B cell (primary cell): ENCODE data around the gene TSPOAP1. TPM values are rescaled to one million over a fixed set of nuclear protein-coding genes. Genes with fewer than 3 reads are reported as not detected.

ENCODE experiments used
- ATAC-seq: fragments of 200-7000 bp; cut with Tn5 transposase; one replicate; pipeline ENCODE4 v1.10.0; 2021; ENCODE audit warnings: low read depth, mild to moderate bottlenecking, moderate number of reproducible peaks, moderate library complexity
- CTCF ChIA-PET: fragments of 350-600 bp; sonication (Branson Sonifier 250); formaldehyde crosslinking; loops from one replicate; lab custom pipeline; 2021; ENCODE audit warnings: antibody characterized with exemption, inconsistent platforms; lab: Charles Lee
- POLR2A ChIA-PET: fragments of 350-600 bp; sonication (Branson Sonifier 250); formaldehyde crosslinking; loops from one replicate; lab custom pipeline; 2021; ENCODE audit warnings: antibody characterized with exemption; lab: Charles Lee
- DNase-seq: peaks from one replicate; pipeline ENCODE4 v3.0.0; 2013
- H2AFZ ChIP-seq: 2 replicates; pipeline ENCODE4 v1.6.1; 2012; ENCODE audit warnings: mild to moderate bottlenecking, low read depth, low read length; ENCODE audit not compliant: insufficient read depth, poor library complexity, severe bottlenecking
- H3K27ac ChIP-seq, 2 donors: 1 replicate in 1 of 2; 2 replicates in 1 of 2; pipeline ENCODE4 v1.5.1; 2012 to 2013; ENCODE audit warnings: low read length in 2 of 2, mild to moderate bottlenecking in 2 of 2, moderate library complexity in 1 of 2
- H3K27me3 ChIP-seq, 4 experiments: fragments of 200-600 bp in 1 of 4; sonication (generic) in 1 of 4; replicated peaks in 1 of 4; 1 replicate in 2 of 4; 2 replicates in 2 of 4; pipeline versions ENCODE4 v1.6.1 to v1.7.0; 2013 to 2016; ENCODE audit warnings: low read length in 3 of 4, mild to moderate bottlenecking in 2 of 4, mixed read lengths in 1 of 4, moderate library complexity in 1 of 4; ENCODE audit not compliant: insufficient read depth in 4 of 4, control insufficient read depth in 3 of 4; ENCODE audit errors: control extremely low read depth in 1 of 4
- H3K36me3 ChIP-seq, 2 experiments: replicated peaks in 1 of 2; 1 replicate in 1 of 2; 2 replicates in 1 of 2; pipeline versions ENCODE4 v1.6.1 to v1.7.1; 2013; ENCODE audit warnings: low read length in 1 of 2; ENCODE audit not compliant: insufficient read depth in 2 of 2, control insufficient read depth in 1 of 2; ENCODE audit errors: control extremely low read depth in 1 of 2, extremely low read depth in 1 of 2
- H3K4me1 ChIP-seq, 2 donors: fragments of 200-600 bp in 1 of 2; sonication (generic) in 1 of 2; 1 replicate in 1 of 2; 2 replicates in 1 of 2; pipeline versions ENCODE4 v1.5.1 to v1.6.1; 2013 to 2017; ENCODE audit warnings: low read length in 2 of 2; ENCODE audit not compliant: control insufficient read depth in 2 of 2, insufficient read depth in 2 of 2
- H3K4me2 ChIP-seq: replicated peaks from 2 replicates; pipeline ENCODE3; 2012; ENCODE audit warnings: mild to moderate bottlenecking, low read depth, low read length; ENCODE audit not compliant: poor library complexity, severe bottlenecking
- H3K4me3 ChIP-seq, 5 experiments: fragments of 200-600 bp in 1 of 5; sonication (generic) in 1 of 5; 1 replicate in 3 of 5; 2 replicates in 2 of 5; pipeline versions ENCODE4 v1.5.1 to v1.7.0; 2011 to 2016; ENCODE audit warnings: low read length in 4 of 5, mild to moderate bottlenecking in 4 of 5, low read depth in 2 of 5, control low read depth in 1 of 5, moderate library complexity in 1 of 5; ENCODE audit not compliant: insufficient read depth in 1 of 5; ENCODE audit errors: control extremely low read depth in 1 of 5, extremely low read depth in 1 of 5
- H3K79me2 ChIP-seq: fragments of 200-600 bp; sonication (generic); one replicate; pipeline ENCODE4 v1.6.0; 2016; ENCODE audit warnings: low read length; ENCODE audit not compliant: control insufficient read depth, insufficient read depth
- H3K9ac ChIP-seq: fragments of 200-600 bp; sonication (generic); 2 replicates; pipeline ENCODE4 v1.6.1; 2017; ENCODE audit warnings: mild to moderate bottlenecking, low read length, moderate library complexity
- H3K9me3 ChIP-seq, 3 donors: one replicate each; pipeline versions ENCODE4 v1.6.1 to v1.7.1; 2013; ENCODE audit warnings: low read length in 2 of 3; ENCODE audit not compliant: control insufficient read depth in 2 of 3, insufficient read depth in 1 of 3; ENCODE audit errors: control extremely low read depth in 1 of 3
- H4K20me1 ChIP-seq: 2 replicates; pipeline ENCODE4 v1.6.0; 2012; ENCODE audit warnings: mild to moderate bottlenecking, low read length; ENCODE audit not compliant: insufficient read depth, control insufficient read depth, poor library complexity, severe bottlenecking
- H3K27ac Mint-ChIP-seq: one replicate; pipeline ENCODE4 v1.8.0; 2021; ENCODE audit warnings: mixed read lengths
- H3K27me3 Mint-ChIP-seq: one replicate; pipeline ENCODE4 v1.8.0; 2021; ENCODE audit warnings: mixed read lengths
- H3K4me1 Mint-ChIP-seq: one replicate; pipeline ENCODE4 v1.8.0; 2021; ENCODE audit warnings: mixed read lengths
- H3K4me3 Mint-ChIP-seq: one replicate; pipeline ENCODE4 v1.8.0; 2021; ENCODE audit warnings: mixed read lengths
- H3K9me3 Mint-ChIP-seq: one replicate; pipeline ENCODE4 v1.8.0; 2022; ENCODE audit warnings: mixed read lengths; ENCODE audit not compliant: insufficient read depth
- EZH2 ChIP-seq: IDR thresholded peaks from 2 replicates; pipeline ENCODE4 v1.6.1; 2012; ENCODE audit warnings: borderline replicate concordance, low read depth, mild to moderate bottlenecking, moderate library complexity, low read length; ENCODE audit not compliant: insufficient read depth, poor library complexity, severe bottlenecking
- WGBS: methylation state at CpG from one replicate; pipeline ENCODE4 v1.1.5; 2013; ENCODE audit warnings: missing lambda C conversion rate; ENCODE audit not compliant: insufficient coverage; 5-methylcytosine and 5-hydroxymethylcytosine counted together
- intact Hi-C: fragments of 100-400 bp; cut with micrococcal nuclease; formaldehyde crosslinking; loops from one replicate; pipeline ENCODE4 v1.10.0; 2022
- polyA plus RNA-seq: library from polyadenylated mRNA; depleted of rRNA; stranded (reverse); fragments of >200 nt; gene quantifications from 2 replicates; pipeline ENCODE4 v1.2.3, GENCODE V29; 2012
- total RNA-seq, 2 donors: library from RNA; stranded (reverse); fragments of 120-200 nt in 1 of 2; gene quantifications; 1 replicate in 1 of 2; 2 replicates in 1 of 2; pipeline versions ENCODE4 v1.2.3 to v1.2.4, GENCODE V29; 2013 to 2022
- TF ChIP-seq, protein P1 (sequence below): fragments of 200-600 bp; IDR thresholded peaks from one replicate; pipeline ENCODE4 v1.8.0; 2022; ENCODE audit warnings: antibody characterized with exemption, mild to moderate bottlenecking

The TSPOAP1 gene
- total and polyA plus RNA-seq, 2 donors (not counting 1 experiment from before 2014, with no cell fraction given): 10.8 to 30.7 TPM

DNA sequence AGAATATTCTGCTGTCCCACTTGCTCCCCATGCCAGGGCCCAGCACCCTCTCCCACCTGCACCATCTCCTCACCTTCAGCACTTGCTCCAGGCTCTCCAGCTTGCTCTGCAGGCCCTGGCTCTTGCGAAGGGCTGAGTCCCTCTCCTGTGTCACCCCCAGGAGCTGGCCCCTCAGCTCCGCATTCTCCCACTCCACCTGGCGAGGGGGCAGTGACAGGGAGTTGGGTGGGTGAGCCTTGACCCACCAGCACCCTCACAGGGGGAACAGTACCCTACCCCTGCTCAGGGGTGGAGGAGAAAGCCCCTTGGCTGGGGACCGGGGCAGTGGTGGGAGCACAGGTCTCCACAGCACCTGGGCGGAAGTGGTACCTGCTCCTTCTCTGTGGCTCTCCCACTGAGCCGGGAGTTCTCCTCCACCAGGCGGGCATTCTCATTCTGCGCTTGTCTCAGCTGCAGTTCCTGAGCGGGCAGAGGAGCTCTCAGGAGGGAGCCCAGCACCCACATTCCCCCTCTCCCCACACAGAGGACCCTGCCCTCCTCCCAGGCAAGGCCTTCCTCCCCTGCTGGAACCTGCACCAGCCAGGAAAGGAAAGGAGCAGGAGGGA is 5.9 kb downstream of the TSPOAP1 start:
- DNase-seq (no peak), ATAC-seq (no peak)
- H3K9ac ChIP-seq: no peak overlapping the region
- 93% methylated on average over 3 of the region's 9 CpGs for WGBS
- peaks cover 40% of the 10 kb centered on the region for H3K4me1 Mint-ChIP-seq
- H3K27me3 Mint-ChIP-seq: no peaks in the 10 kb centered on the region
- H3K4me3 Mint-ChIP-seq: no peak overlapping the region
- no peak overlapping the region for H3K27ac ChIP-seq
- H3K36me3 ChIP-seq: no peaks in the 10 kb centered on the region
- H3K4me1 ChIP-seq: peaks cover 25 to 42% of the 10 kb centered on the region in 2 donors
- no peak overlapping the region for H3K4me2 ChIP-seq
- no peaks in the 10 kb centered on the region for H3K9me3 Mint-ChIP-seq
- no peaks in the 10 kb centered on the region for H3K9me3 ChIP-seq
- H3K79me2 ChIP-seq: peaks cover 21% of the 10 kb centered on the region
- CTCF ChIA-PET: interaction anchor here (1.3 to 17.9 kb wide), 4 partner anchors 19 to 95 kb away, joined by 5 to 587 read pairs (median 6); partner anchors contain the start of gene RNF43
- POLR2A ChIA-PET: interaction anchor here (1.1 to 19.3 kb wide), 3 partner anchors 10 to 29 kb away, joined by 6 to 663 read pairs (median 7); partner anchors contain the start of gene SUPT4H1
- no peak overlapping the region for H2AFZ ChIP-seq
- intact Hi-C loops: no loop called here
- no peak overlapping the region for H3K4me3 ChIP-seq
- no peaks in the 10 kb centered on the region for H3K27me3 ChIP-seq
- peaks cover 7% of the 10 kb centered on the region for H4K20me1 ChIP-seq
- H3K27ac Mint-ChIP-seq: no peak overlapping the region
- TF ChIP-seq, protein P1, sequence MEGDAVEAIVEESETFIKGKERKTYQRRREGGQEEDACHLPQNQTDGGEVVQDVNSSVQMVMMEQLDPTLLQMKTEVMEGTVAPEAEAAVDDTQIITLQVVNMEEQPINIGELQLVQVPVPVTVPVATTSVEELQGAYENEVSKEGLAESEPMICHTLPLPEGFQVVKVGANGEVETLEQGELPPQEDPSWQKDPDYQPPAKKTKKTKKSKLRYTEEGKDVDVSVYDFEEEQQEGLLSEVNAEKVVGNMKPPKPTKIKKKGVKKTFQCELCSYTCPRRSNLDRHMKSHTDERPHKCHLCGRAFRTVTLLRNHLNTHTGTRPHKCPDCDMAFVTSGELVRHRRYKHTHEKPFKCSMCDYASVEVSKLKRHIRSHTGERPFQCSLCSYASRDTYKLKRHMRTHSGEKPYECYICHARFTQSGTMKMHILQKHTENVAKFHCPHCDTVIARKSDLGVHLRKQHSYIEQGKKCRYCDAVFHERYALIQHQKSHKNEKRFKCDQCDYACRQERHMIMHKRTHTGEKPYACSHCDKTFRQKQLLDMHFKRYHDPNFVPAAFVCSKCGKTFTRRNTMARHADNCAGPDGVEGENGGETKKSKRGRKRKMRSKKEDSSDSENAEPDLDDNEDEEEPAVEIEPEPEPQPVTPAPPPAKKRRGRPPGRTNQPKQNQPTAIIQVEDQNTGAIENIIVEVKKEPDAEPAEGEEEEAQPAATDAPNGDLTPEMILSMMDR: no peak
- TF ChIP-seq EZH2: no peak
